AG09319 (cell line): ENCODE measurements around the gene SELPLG.

Experiments
- DNase-seq: peaks from one replicate; pipeline ENCODE4 v3.0.0-alpha.2; 2010; ENCODE audit warnings: low read depth; ENCODE audit errors: extremely low read depth
- TF ChIP-seq, protein P1 (sequence below): IDR thresholded peaks from 2 replicates; pipeline ENCODE4 v1.5.1; 2011; ENCODE audit warnings: low read depth, mild to moderate bottlenecking, inconsistent platforms, low read length, moderate library complexity

Gene SELPLG

DNA sequence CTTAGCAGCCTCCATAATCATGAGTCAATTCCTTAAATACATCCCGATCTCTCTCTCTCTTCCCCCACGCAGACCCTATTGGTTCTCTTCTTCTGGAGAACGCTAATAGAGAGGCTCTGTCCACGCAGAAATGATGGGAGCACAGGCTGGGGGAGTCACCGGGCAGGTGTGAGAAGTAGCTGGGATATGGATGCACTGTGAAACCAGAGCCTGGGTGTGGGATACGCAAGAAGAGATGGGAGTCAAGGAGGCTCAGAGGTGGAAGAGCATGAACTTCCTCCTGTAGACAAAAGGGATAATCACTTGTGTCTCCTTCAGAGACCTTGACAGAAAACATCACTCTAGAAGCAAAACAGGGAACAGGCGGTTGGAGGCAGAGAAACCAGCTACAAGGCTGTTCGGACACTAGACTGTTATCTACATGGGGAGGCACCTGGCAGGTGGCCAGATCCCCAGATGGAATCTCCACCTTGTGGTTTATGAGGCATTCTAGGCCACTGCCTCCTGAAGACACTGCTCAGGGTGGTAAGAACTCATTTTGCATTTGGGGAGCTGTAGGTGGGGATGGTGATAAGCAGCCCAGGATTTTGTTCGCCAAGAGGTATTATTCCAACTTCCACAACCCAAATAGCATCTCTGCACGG lies 7.2 kb upstream of the SELPLG start:
- no peak for DNase-seq
- TF ChIP-seq, protein P1, sequence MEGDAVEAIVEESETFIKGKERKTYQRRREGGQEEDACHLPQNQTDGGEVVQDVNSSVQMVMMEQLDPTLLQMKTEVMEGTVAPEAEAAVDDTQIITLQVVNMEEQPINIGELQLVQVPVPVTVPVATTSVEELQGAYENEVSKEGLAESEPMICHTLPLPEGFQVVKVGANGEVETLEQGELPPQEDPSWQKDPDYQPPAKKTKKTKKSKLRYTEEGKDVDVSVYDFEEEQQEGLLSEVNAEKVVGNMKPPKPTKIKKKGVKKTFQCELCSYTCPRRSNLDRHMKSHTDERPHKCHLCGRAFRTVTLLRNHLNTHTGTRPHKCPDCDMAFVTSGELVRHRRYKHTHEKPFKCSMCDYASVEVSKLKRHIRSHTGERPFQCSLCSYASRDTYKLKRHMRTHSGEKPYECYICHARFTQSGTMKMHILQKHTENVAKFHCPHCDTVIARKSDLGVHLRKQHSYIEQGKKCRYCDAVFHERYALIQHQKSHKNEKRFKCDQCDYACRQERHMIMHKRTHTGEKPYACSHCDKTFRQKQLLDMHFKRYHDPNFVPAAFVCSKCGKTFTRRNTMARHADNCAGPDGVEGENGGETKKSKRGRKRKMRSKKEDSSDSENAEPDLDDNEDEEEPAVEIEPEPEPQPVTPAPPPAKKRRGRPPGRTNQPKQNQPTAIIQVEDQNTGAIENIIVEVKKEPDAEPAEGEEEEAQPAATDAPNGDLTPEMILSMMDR: no peak

DNA sequence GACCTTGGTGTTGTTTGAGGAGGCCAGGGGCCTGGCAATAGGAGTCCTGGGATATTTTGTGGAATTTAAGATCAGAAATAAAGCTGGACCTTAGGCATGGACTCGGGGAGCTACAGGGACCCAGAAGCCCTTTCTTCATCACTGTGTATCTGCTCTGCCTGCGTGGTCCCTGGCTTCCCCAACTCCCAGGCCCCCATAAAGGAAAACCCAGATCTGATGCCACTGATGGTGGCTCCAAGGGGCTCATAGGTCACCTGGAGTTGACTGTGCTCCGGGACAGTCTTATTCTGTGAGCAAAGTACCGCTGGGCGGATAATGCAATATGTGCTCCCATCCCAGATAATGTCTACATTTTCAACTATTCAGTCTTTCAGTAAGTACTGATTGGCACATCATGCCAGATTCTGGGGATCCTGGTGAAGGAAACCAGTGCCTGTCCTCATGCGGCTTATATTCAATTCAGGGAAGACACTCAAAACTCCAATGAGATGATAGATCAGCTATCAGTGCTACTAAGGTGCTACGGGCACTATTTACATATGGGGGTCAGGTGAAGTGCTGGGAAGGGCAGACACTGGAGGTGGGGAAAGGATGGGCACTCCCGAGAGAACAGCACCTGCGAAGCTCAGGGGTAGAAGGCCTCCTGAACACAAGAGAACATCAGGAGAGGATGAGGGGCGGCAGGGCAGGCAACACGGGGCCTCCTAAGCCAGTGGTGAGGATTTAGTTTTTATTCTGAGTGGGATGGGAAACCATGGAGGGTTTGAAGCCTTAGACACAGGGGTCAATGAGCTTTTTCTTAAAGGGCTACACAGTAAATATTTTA lies 5.5 kb upstream of the SELPLG start:
- TF ChIP-seq, protein P1: no peak
- no peak for DNase-seq

DNA sequence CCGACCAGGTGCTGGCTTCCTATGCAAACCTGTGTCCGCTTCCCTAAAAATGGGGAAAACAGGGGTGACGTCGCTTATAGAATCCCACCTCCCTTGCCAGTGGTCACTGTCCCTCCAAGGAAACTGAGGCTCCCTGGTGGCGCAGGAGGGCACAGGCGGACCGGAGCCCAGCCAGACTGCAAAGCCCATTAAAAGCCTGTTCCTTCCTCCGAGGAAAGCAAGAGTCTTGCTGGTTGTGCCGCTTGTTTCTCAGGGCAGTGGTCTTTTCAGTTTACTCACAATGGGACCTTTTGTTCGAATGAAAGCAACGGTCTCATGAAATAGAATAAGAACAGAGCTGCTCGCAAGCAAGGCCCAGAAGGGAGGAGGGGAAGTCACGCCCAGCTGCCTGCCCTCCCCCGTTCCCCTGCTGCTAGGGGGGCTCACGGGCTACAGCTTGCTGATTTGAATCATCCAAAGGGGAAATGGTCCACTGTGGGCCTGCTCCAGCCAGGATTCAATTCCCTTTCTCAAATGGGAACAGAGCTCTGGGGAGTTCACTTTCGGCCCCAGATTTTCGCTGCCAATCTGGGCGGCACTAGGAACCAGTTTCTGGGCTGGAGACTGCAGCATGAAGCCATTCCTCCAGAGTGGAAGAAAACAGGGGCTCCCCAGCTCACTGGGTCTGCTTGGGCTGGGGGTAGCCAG lies 4.6 kb upstream of the SELPLG start:
- TF ChIP-seq, protein P1: no peak
- DNase-seq: no peak

DNA sequence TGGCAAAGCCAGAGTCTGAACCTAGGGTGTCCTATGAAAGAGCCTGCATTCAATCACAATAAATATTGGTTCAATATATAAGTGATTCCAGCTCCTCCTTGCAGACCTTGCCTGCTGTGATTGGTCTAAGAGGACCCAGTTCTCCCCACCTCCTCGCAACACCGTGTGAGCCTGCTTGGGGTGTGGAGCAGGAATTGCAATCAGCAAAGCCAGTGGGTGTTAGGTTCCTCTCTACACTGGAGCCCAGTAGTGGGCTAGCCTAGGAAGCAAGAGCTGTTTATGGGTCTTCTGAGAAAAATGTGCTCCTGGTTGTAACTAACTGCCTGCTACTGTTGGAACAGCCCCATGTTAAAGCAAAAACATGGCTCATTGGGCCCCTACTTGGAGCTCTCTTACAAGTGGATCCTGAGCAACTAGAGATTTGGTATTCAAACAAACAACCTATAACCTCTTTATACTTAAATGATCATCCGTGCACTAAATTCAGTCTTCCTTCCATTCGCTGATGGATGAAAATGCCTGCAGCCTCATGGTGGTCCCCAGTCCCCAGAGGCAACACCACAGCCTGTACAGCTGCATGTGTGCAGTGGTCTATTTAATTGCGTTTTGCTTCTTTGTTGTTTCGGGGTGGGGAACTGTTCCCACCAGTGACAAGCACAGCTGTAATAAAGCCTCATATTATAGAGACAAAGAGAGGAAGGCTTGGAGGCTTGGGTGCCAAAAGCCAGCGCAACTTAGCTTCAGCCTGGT lies 3.7 kb upstream of the SELPLG start:
- TF ChIP-seq, protein P1: no peak
- no peak for DNase-seq

DNA sequence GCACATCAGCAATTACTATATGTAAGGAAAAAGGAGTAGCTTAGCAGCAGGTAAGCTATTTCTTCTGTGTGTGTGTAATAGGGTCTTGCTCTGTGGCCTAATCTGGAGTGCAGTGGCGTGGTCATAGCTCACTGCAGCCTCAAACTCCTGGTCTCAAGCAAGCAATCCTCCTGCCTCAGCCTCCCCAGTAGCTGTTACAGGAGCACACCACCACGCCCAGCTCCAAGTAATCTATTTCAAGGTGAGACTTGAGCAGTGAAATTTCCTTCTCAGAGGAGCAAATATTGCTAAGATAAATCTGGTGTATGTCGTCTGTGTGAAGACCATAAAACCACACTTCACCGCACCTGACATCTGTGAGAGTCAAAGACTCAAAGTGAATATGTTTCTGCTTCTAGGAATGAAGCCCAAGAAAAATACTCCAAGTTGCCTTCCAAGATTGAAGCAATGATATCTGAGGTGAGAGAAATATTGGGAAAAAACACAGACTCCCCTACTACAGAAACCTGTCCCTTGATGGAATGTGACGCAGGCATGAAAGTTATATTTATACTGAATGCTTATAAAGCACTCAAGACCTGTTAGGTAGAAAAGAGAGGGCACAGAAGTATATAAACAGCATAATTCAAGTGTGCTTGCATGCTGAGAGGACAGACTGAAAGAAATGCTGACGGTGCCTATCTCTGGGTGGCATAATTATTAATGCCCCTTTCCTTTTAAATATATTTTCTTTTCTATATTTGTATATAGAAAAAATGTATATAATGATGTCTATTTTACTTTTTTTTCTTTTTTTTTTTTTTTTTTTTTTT lies 2.5 kb upstream of the SELPLG start:
- DNase-seq: no peak
- TF ChIP-seq, protein P1: no peak

DNA sequence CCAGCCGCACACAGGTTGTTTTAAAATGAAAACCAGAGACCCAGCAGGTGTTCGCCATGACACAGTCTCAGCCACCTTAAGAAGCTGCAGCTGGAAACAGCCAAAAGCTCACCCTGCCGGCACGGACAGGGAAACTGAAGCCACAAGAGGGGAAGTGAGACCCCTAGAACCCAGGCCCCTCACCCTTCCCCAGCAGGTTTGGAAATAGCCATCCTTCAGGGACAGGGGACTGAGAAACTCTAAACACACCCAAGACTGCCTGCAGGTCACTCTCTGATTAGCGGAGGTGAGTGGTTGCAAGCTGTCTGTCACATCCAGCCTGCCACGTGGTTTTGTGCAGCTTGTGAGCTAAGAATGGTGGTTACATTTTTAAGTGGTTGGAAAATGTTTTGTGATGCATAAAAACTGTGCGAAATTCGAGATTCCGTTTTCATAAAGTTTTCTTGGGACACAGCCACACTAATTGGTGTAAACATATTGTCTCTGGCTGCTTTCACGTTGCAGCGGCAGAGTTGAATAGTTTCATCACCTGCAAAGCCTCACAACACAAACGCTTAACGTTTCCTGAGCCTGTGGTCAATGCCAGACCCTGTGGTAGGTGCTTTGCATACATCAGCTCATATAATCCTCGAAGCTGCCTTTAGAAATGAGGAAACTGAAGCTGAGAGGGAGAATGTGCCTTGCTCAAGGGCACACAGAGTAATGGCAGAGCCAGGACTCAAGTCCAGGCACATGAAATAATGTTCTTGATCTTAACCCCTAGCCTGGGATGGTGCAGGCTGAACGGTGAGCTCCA lies 1.7 kb upstream of the SELPLG start:
- no peak for DNase-seq

More for the DNA sequence above, 1.7 kb upstream of the SELPLG start:
- TF ChIP-seq, protein P1: no peak
